Endothelial cell of umbilical vein (primary cell): Measurements from ENCODE around the gene SLC6A16.

Experiments used
- CTCF ChIP-seq, 2 donors: IDR thresholded peaks; 1 replicate in 1 of 2; 2 replicates in 1 of 2; pipeline ENCODE4 v1.5.1; 2011; ENCODE audit warnings: low read length in 2 of 2, mild to moderate bottlenecking in 2 of 2, moderate library complexity in 2 of 2, control low read depth in 1 of 2, inconsistent platforms in 1 of 2, low read depth in 1 of 2; ENCODE audit not compliant: insufficient read depth in 1 of 2; ENCODE audit errors: extremely low read depth in 1 of 2
- EZH2 ChIP-seq: IDR thresholded peaks from 2 replicates; pipeline ENCODE4 v1.6.1; 2012; ENCODE audit warnings: borderline replicate concordance, low read depth, mild to moderate bottlenecking, moderate library complexity, low read length, inconsistent platforms; ENCODE audit not compliant: severe bottlenecking
- FOS ChIP-seq: IDR thresholded peaks from 2 replicates; pipeline ENCODE4 v1.6.1; 2011; ENCODE audit warnings: mild to moderate bottlenecking, low read length, moderate library complexity, borderline replicate concordance; ENCODE audit not compliant: insufficient read depth
- GATA2 ChIP-seq: IDR thresholded peaks from 2 replicates; pipeline ENCODE4 v1.7.0; 2011; ENCODE audit warnings: low read depth, mild to moderate bottlenecking, moderate library complexity, mixed read lengths, low read length; ENCODE audit not compliant: insufficient read length, insufficient read depth
- JUN ChIP-seq: IDR thresholded peaks from 2 replicates; pipeline ENCODE4 v1.6.1; 2011; ENCODE audit warnings: borderline replicate concordance, low read depth; ENCODE audit not compliant: insufficient read length, insufficient read depth
- POLR2A ChIP-seq: IDR thresholded peaks from 2 replicates; pipeline ENCODE4 v1.6.1; 2012; ENCODE audit warnings: low read depth, mild to moderate bottlenecking, control low read depth, low read length
- POLR2AphosphoS5 ChIP-seq: IDR thresholded peaks from 2 replicates; pipeline ENCODE4 v1.6.1; 2012; ENCODE audit warnings: low read depth, mild to moderate bottlenecking, control low read depth, low read length, moderate library complexity; ENCODE audit not compliant: insufficient read depth
- TF ChIP-seq, protein P1 (sequence below): IDR thresholded peaks from 2 replicates; pipeline ENCODE4 v1.6.1; 2011; ENCODE audit not compliant: insufficient read depth, insufficient read length

GRCh38 chr19:49342291-49342721, 17.3 kb upstream of the SLC6A16 start:
- no peak for TF ChIP-seq CTCF (IDR thresholded peaks at IDR 0.05; ENCODE audit: extremely low read depth in 1 of 2, insufficient read depth in 1 of 2, low read depth in 1 of 2, low read length in 2 of 2)
- TF ChIP-seq POLR2A, result no peak
- TF ChIP-seq GATA2, result no peak
- no peak for TF ChIP-seq EZH2
- TF ChIP-seq POLR2AphosphoS5, result no peak
- no peak for TF ChIP-seq JUN
- no peak for TF ChIP-seq FOS
- TF ChIP-seq, protein P1, sequence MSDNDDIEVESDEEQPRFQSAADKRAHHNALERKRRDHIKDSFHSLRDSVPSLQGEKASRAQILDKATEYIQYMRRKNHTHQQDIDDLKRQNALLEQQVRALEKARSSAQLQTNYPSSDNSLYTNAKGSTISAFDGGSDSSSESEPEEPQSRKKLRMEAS, result no peak
